BJ (cell line): ENCODE measurements around the gene PALLD. TPM values are rescaled to one million over a fixed set of nuclear protein-coding genes. Genes with fewer than 3 reads are reported as not detected.

Experiments used
- CTCF ChIA-PET: fragments of 350-600 bp; formaldehyde crosslinking; extraction: SDS; loops from one replicate; lab custom pipeline; 2021; ENCODE audit warnings: antibody characterized with exemption, inconsistent platforms; lab: Yijun Ruan, JAX
- POLR2A ChIA-PET: fragments of 300-600 bp; sonication (Branson Sonifier 250); formaldehyde crosslinking; extraction: SDS; loops from one replicate; lab custom pipeline; 2021; ENCODE audit warnings: antibody characterized with exemption; lab: Charles Lee
- DNase-seq: peaks from one replicate; pipeline ENCODE4 v3.0.0-alpha.2; 2011; ENCODE audit warnings: low read depth
- H3K27me3 ChIP-seq: 2 replicates; pipeline ENCODE4 v1.6.0; 2011; ENCODE audit warnings: low read length; ENCODE audit not compliant: control insufficient read depth, insufficient read depth
- H3K36me3 ChIP-seq: 2 replicates; pipeline ENCODE4 v1.5.1; 2011; ENCODE audit warnings: low read length; ENCODE audit not compliant: control insufficient read depth, insufficient read depth
- H3K4me3 ChIP-seq: 2 replicates; pipeline ENCODE4 v1.5.1; 2011; ENCODE audit warnings: low read depth, mild to moderate bottlenecking, control low read depth, low read length
- CTCF ChIP-seq: IDR thresholded peaks from 2 replicates; pipeline ENCODE4 v1.5.1; 2011; ENCODE audit warnings: low read depth, mild to moderate bottlenecking, control low read depth, inconsistent platforms, low read length, moderate library complexity; ENCODE audit not compliant: insufficient read depth
- polyA plus RNA-seq: library from polyadenylated mRNA; depleted of rRNA; stranded (reverse); fragments of >200 nt; gene quantifications from 2 replicates; pipeline ENCODE4 v1.2.3, GENCODE V29; 2011

The PALLD gene
- polyA plus RNA-seq, 1 experiment: 30.3 TPM

- TF ChIP-seq CTCF: no peak
- POLR2A ChIA-PET: interaction anchor here (1.0 kb wide), 1 partner anchor 404 kb away, joined by 4 read pairs; no protein-coding TSS in a partner anchor
- CTCF ChIA-PET: interaction anchor here (1.2 kb wide), 1 partner anchor 173 kb away, joined by 5 read pairs; no protein-coding TSS in a partner anchor
- Histone ChIP-seq H3K4me3 (no peak overlapping the region), H3K27me3 (no peaks in the 10 kb centered on the region), H3K36me3 (peaks cover 1% of the 10 kb centered on the region; the same call in 1 of the 2 replicates)
- DNase-seq: no peak
These were observed 386.7 kb downstream of the PALLD start for GRCh38 chr4:168883513-168883912.

GRCh38 chr4:168884251-168885124 lies 387.6 kb downstream of the PALLD start:
- POLR2A ChIA-PET: no interaction called here
- Histone ChIP-seq H3K27me3 (no peaks in the 10 kb centered on the region), H3K4me3 (no peak overlapping the region), H3K36me3 (peaks cover 1% of the 10 kb centered on the region; the same call in 1 of the 2 replicates)
- CTCF ChIA-PET: no interaction called here
- no peak for DNase-seq
- TF ChIP-seq CTCF: no peak

- POLR2A ChIA-PET: no interaction called here
- no peak for DNase-seq
These were observed 388.5 kb downstream of the PALLD start for GRCh38 chr4:168885400-168885799.

GRCh38 chr4:168886351-168886750 lies 389.5 kb downstream of the PALLD start:
- Histone ChIP-seq H3K4me3 (no peak overlapping the region), H3K27me3 (no peaks in the 10 kb centered on the region), H3K36me3 (peaks cover 6% of the 10 kb centered on the region)
- DNase-seq: no peak
- ChIA-PET CTCF (interaction anchor here (0.6 to 2.3 kb wide), 4 partner anchors 10 to 320 kb away, joined by 3 to 5 read pairs (median 3); no protein-coding TSS in a partner anchor), POLR2A (no interaction called here)
- no peak for TF ChIP-seq CTCF

More at GRCh38 chr4:168885400-168885799, 388.5 kb downstream of the PALLD start:
- CTCF ChIA-PET: interaction anchor here (1.0 to 1.3 kb wide), 2 partner anchors 53 to 300 kb away, joined by 3 read pairs; no protein-coding TSS in a partner anchor
- no peaks in the 10 kb centered on the region for H3K27me3 ChIP-seq
- peaks cover 1% of the 10 kb centered on the region; the same call in 1 of the 2 replicates for H3K36me3 ChIP-seq
- no peak for TF ChIP-seq CTCF
- H3K4me3 ChIP-seq: no peak overlapping the region

GRCh38 chr4:168887809-168888208 lies 391.0 kb downstream of the PALLD start:
- H3K4me3 ChIP-seq: no peak overlapping the region
- ChIA-PET CTCF (interaction anchor here (2.3 kb wide), 1 partner anchor 12 kb away, joined by 5 read pairs; no protein-coding TSS in a partner anchor), POLR2A (no interaction called here)
- no peak for DNase-seq
- no peak for TF ChIP-seq CTCF
- no peaks in the 10 kb centered on the region for H3K27me3 ChIP-seq
- H3K36me3 ChIP-seq: peaks cover 9% of the 10 kb centered on the region
